MM.1S (cell line): Measurements from ENCODE around the gene RABL3.

Experiments
- EZH2 ChIP-seq: fragments of 300-600 bp; sonication (generic); optimal IDR thresholded peaks from 2 replicates; pipeline ENCODE3; 2017; ENCODE audit warnings: low read depth, mild to moderate bottlenecking, antibody characterized with exemption, low read length, mixed read lengths
- EZH2phosphoT487 ChIP-seq: fragments of 300-600 bp; sonication (generic); IDR thresholded peaks from 2 replicates; pipeline ENCODE4 v1.6.1; 2018; ENCODE audit warnings: antibody characterized with exemption, low read length
- TF ChIP-seq, protein P1 (sequence below): fragments of 300-600 bp; sonication (generic); IDR thresholded peaks from 2 replicates; pipeline ENCODE4 v1.5.1; 2016; ENCODE audit warnings: antibody characterized with exemption, low read length, mixed read lengths

DNA sequence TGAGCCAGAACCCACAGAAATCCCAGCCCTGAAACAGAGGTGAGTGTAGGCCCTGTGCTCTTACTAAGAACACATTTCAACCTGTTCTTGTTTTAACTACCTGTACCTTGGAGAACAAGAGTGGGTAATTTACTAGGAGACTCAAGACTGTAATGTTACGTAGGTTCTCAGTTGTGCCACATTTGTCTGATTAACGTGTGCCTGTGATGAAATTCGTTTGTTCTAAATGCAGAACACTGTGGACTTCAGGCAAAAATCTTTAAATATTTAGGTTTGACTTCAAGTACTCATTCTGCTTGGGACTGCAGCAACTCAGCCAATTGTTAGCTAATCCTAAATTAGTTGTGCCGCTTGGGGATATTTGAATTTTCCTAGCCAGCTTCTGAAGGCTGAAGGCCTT, 28.6 kb upstream of the RABL3 start:
- TF ChIP-seq, protein P1, sequence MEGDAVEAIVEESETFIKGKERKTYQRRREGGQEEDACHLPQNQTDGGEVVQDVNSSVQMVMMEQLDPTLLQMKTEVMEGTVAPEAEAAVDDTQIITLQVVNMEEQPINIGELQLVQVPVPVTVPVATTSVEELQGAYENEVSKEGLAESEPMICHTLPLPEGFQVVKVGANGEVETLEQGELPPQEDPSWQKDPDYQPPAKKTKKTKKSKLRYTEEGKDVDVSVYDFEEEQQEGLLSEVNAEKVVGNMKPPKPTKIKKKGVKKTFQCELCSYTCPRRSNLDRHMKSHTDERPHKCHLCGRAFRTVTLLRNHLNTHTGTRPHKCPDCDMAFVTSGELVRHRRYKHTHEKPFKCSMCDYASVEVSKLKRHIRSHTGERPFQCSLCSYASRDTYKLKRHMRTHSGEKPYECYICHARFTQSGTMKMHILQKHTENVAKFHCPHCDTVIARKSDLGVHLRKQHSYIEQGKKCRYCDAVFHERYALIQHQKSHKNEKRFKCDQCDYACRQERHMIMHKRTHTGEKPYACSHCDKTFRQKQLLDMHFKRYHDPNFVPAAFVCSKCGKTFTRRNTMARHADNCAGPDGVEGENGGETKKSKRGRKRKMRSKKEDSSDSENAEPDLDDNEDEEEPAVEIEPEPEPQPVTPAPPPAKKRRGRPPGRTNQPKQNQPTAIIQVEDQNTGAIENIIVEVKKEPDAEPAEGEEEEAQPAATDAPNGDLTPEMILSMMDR, result no peak
- no peak for TF ChIP-seq EZH2
- no peak for TF ChIP-seq EZH2phosphoT487
